ENCODE measurements around the gene TUBA3C. TPM values are rescaled to one million over a fixed set of nuclear protein-coding genes. Genes with fewer than 3 reads are reported as not detected.
"Not testable (repeated sequence)": the region's sequence is repeated elsewhere in the genome, so short reads cannot be mapped to it uniquely, and the experiment has no call there.

The TUBA3C gene
- not detected for polyA plus RNA-seq (ENCODE audit: insufficient read length)
- long read RNA-seq, donor 1 = 0 reads
- long read RNA-seq, donor 2 = 0 reads
- long read RNA-seq, donor 3 = 0 reads
- long read RNA-seq, donor 4 = 0 reads
- long read RNA-seq, donor 5 = 0 reads
- long read RNA-seq, donor 6 = 0 reads
- long read RNA-seq, donor 7 = 0 reads
- long read RNA-seq, donor 8 = 0 reads

DNA sequence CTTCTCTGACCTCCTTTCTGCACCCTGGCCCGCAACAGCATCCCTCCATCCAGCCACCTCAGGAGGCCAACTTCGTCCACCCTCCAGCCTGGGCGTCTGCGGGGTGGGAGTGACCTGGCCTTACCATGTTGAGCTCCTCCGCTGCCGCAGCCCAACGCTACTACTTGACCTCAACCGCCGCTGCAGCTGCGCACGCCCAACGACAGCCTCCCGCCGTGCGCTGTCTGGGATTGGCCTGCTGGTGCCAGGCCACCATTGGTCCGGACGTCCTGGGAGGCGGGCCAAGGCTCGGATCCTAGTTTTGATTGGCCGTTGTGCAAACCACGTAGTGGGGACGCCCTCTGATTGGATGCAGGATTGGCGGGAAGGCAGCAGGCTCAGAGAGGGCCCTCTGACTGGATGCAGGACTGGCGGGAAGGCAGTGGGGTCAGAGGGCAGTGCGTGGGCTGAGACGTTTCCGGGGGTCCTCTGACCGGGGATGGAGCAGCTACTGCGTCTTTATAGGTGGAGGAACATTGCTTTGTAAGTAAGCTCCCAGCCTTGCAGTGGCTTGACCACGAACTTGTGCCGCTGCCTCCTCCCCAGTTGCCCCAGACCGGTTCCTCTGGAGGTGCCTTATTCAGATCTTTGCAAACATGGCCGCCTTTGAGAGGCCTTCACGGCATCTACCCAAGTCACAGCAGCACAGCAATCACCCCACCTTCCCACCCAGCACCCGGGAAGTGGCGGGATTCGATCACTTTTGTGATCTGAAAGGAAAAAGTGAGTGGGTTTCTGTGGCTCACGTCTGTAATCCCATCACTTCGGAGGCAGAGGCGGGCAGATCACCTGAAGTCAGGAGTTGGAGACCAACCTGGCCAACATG lies at the start of gene TUBA3C:
TSS of gene TUBA3C (minus strand) at position 204 of the 865 bp plus-strand sequence. CDS start at position 127, 77 bp downstream.
- DNase-seq = no peak

DNA sequence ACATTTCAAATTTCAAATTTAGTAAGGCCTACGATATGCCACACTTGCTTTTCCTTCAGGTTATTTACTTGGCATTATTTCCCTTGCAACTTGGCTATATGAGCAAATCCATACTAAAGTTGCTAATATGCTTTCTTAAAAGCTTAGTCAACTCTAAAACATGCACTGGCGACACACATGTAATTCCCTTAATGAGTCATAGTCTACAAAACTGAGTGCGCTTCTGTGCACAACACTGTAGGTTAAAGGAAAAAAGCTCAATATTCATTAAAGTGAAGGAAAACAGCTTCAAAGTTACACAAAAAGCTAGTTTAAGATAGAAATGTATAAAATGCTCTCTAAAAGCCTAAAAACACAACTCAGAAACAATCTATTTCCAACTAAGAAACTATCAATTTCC lies 25.8 kb upstream of the TUBA3C start:
- not testable (repeated sequence) for DNase-seq

DNA sequence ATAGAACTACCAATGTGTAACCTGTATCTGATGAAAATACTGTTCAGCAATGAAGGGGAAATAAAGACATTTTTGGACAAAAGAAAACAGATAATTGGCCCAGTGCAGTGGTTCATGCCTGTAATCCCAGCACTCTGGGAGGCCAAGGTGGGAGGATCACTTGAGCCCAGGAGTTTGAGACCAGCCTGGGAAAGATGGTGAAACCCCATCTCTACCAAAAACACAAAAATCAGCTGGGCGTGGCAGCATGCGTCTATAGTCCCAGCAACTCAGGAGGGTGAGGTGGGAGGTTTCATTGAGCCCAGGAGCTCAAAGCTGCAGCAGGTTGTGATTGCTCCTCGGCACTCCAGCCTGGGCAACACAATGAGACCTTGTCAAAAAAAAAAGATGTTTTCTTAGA lies 11.0 kb upstream of the TUBA3C start:
- not testable (repeated sequence) for DNase-seq

DNA sequence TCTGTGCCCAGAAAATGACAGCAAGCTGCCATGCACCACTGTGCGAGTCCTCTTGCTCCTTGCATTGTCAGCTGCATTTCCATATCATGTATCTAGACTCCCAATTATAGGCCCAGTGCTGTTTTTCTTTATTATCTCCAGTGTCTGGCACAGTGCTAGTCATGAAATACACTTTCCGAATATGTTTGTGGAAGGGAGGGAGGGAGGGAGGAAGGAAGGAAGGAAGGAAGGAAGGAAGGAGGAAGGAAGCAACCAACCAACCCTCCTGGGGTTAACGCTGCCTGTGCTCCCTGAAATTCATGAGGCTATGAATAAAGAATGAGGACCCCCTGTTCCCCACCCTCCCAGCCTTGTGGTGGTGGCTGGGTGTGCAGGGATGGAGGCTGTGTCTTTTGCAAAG lies 8.3 kb upstream of the TUBA3C start:
- DNase-seq = not testable (repeated sequence)

DNA sequence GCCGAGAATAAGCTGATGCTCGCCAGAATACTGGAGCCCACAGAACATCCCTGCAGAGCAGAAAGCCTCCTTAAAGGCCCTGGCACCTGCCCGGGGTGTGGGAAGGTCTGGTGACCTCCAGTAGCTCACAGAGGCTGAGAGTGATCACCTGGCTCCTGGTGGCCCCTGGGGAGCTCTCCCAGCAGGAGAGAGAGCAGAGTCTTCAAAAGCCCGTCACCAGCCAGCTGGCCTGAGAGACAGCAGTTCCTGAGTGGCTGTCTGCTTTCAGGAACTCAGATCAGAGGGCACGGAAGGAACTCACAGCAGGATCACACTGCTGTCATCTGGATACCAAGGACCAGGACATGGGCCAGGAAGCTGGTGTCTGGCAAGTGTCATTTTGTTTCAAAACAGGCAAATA lies 7.7 kb upstream of the TUBA3C start:
- DNase-seq = not testable (repeated sequence)

DNA sequence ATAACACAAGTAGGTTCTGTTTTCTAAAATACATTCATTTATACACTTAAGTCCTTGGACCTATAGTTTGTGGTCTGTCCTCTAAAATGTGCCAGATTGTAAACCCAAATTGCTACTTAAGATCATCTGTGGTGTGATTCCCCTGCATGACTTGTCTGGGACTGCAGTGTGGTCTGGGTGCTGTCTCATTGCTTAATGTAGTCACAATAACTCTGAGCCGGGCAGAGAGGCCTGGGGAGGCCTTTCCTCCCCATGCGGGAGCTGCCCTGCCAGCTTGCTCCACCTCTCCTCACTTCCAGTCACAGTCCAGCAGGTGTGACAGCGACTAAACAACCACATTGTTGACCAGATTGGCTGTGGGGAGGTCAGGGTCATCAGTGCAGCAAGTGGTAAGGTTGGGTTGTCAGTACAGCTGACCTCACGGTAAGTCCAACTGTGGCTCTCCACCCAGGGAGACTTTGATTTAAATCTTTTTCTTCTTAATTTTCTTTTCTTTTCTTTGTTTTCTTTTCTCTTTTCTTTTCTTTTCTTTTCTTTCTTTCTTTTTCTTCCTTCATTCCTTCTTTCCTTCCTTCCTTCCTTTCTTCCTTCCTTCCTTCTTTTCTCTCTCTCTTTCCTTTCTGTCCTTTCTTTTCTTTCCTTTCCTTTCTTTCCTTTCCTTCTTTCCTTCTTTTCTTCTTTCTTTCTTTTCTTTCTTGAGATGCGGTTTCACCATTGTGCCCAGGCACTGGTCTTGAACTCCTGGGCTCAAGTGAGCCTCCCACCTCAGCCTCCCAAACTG lies 4.4 kb upstream of the TUBA3C start:
- DNase-seq = no peak

DNA sequence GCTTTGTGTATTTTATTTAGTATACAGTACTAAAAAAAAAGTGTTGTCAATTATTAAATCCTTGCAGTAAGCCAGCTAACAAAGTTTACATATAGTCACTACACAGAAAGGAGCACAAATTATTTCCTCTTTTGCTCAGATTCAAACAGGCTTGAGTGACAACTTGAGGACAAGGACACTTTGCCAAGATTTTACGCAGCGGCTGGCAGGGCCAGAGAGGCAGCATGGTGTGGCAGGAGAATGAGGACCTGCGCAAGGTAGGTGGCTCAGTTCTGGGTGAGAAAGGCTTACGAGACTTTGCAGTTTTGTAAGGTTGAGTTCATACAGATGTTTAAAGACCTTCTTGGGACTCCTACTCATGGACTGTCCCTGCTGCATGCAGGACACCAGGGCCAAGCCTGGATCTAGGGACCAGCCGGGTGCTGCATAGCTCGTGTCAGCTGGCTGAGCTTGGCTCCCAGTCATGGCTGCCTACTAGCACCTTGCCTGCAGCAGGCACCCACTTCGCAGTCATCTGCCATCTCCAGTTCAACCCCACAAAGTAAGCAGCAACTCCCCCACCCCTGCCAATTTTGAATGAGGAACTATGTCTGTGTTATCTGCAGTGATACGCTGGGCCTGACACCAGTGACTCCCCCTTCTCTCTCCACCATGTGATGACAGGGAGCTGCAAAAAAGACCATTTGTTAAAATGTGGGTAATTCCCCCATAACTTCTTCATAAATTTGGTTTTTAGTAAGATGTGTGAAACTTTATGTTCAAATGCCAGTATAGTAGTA lies 3.7 kb upstream of the TUBA3C start:
- no peak for DNase-seq

DNA sequence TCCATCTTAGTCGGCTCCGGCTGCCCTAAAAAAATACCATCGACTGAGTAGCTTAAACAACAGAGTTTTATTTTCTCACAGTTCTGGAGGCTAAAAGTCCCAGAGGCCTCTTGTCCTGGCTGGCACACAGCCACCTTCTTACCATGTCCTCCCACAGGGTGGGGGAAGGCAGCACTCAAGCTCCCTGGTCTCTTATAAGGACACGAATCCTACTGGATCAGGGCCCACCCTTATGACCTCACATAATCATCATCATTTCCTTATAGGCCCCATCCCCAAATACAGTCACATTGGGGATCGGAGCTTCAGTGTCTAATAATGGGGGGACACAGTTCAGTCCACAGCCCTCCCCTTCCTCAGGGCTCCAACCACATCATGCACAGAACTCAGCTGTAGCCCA lies 2.6 kb upstream of the TUBA3C start:
- DNase-seq = no peak

DNA sequence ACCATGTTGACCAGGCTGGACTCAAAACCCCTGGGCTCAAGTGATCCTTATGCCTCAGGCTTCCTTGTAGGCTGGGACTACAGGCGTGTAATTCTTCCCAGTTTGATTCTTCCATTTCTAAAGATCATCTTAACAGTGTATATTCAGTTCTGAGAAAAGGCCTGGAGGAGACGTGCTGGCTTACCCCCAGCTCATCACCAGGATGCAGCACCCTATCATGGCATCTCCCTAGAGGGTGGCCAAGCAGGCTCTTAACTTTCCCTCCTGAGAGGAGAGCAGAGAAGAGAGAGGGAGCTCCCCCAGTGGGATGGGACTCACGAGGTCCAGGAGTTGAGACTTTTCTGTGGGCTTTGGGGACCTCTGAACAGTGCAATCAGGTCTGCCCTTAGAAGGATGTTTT lies 2.1 kb upstream of the TUBA3C start:
- no peak for DNase-seq

DNA sequence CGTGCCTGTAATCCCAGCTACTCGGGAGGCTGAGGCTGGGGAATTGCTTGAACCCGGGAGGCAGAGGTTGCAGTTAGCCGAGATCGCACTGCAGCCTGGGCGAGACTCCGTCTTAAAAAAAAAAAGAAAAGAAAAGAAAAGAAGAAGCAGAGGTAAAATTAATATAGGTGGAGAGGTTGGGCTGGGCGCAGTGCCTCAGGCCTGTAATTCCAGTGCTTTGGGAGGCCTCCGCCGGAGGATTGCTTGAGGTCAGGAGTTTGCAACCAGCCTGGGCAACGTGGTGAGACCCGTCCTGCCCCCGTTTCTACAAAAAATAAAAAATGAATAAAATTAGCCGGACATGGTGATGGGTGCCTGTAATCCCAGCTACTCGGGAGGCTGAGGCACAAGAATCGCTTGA lies 912 bp upstream of the TUBA3C start:
- no peak for DNase-seq

DNA sequence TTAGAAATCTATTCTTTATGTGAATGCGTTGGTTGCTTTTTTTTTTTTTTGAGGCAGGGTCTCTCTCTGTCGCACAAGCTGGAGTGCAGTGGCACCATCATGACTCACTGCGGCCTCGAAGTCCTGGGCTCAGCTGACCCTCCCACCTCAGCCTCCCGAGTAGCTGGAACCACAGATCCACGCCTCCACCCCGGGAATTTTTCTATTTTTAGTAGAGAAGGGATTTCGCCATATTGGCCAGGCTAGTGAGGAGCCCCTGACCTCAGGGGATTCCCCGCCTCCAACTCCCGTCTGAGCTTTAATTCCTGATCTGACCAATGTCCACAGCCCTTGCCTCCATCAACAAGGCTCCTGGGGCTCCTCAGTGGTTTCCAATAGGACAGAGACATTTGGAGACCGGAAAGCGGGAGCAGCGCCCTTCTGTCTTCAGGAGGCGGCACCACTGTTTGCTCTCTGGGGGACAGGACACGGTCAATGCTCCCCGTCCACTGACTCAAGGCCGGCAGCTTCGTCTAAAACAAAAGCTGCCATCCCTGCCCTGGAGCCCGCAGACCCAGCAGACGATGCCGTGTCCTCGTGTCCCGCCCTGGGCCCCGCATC lies 503 bp downstream of the TUBA3C start:
- DNase-seq = no peak

DNA sequence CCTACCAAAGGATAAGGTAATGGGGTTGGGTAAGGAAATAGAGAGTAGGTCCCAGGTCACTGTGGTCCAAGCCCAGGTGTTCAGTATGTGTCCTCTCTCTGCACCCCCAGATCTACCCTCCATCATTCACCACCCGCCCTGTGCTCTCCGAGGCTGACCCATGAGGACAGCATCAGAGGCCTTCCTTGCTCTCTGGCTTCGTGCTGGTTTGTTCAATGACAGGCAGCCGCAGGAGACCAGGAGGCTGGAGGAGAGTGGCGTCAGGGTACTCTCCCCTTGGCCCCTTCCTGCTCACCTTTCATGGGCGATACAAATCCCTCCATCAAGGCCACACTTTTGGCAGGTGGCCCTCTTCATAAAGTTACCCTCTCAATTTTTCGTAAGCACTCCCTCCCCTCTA lies 1.7 kb downstream of the TUBA3C start:
- no peak for DNase-seq

DNA sequence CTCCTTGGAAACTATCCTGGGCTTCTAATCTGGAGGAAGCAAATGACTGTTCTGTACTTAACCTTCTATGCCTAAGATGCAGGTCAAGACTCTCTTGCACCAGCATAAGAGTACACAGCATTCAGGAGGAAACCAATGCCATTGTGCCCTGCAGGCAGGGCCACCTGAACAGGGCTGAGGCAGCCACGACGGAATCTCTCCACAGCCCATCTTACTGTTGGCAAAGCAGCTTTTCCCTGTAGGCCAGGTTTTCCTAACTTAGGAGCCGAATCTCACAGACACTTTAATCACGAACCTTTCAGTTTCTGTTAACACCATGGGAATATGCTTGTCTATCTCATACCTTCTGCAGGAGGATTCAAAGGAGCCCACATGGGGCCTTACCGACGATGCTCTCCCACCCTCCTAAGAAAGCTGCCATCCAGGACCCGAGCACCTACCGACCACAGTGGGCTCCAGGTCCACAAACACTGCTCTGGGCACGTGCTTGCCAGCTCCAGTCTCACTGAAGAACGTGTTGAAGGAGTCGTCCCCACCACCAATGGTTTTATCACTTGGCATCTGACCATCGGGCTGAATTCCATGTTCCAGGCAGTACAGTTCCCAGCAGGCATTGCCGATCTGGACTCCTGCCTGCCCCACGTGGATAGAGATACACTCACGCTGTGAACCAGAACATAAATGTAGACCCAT lies 2.6 kb downstream of the TUBA3C start:
- DNase-seq = no peak

DNA sequence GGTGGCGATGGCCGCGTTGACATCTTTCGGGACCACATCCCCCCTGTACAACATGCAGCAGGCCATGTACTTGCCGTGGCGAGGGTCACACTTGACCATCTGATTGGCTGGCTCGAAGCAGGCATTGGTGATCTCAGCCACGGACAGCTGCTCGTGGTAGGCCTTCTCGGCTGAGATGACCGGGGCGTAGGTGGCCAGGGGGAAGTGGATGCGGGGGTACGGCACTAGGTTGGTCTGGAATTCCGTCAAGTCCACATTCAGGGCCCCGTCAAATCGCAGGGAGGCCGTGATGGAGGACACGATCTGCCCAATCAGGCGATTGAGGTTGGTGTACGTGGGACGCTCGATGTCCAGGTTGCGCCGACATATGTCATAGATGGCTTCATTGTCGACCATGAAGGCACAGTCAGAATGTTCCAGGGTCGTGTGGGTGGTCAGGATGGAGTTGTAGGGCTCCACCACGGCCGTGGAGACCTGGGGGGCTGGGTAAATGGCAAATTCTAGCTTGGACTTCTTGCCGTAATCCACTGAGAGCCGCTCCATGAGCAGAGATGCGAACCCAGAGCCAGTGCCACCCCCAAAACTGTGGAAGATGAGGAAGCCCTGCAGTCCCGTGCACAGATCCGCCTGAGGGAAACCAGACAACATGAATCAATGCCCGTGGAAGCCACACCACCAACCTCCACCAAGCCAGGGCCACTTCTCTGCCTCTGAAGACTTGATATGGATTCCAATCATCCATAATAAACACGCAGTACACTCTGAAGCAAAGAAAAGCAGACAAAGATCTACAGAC lies 4.4 kb downstream of the TUBA3C start:
- DNase-seq = not testable (repeated sequence)

DNA sequence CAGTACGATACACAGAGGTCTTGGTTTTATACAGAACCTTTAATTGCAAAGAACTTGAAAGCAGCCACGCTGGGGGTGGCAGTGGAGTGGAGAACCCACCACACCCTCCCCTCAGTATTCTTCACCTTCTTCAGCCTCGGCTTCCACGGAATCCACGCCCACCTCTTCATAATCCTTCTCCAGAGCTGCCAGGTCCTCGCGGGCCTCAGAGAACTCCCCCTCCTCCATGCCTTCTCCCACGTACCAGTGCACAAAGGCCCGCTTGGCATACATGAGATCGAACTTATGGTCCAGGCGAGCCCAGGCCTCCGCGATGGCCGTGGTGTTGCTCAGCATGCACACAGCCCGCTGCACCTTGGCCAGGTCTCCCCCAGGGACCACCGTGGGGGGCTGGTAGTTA lies 7.9 kb downstream of the TUBA3C start:
- no peak for DNase-seq

DNA sequence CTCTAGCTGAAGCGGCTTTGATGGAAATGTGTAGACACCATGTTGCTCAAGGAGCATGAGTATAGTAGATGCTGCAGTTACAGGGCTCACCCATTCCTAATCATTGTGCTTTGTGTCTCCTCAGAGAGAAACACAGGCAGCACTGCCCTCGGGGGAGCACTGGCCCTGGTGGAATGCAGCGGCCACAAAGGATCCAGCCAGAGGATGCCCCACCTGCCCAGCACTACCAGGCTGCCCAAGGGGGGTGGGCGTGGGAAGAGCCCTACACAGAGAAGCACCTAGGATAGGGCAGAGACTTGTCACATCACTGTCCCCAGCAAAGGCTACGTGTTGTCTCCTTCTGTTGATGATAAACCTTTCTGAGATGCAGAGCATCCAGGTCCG lies 9.0 kb downstream of the TUBA3C start:
- no peak for DNase-seq

DNA sequence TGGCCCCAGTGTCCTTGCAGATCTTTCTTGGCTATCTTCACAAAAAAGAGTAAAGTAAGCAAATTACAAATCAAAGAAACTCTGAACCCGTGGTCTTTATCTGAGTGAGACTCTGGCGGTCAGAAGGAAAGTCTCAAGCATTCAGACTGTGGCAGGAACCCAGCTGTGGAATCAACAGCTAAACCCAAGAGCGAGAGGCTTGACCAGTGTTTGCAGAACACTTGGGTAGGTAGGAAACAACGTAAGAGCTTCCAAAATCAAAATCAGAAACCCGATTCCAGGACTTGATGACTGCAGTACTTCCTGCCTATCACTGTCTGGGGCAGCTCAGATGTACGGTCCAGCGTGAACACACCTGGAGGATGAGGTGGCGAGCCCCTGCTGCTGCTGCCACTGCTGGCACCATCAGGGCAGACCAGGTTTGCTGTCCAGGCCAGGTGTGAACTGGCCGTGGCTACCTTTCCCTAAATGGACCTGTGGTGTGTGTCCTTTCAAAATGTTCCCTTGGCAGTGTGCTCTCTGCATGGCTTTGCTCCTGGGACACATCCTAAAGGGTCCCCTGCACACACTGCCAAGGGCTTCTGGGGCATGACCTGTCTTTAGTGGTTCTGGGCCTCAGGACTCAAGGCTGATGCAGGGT lies 9.5 kb downstream of the TUBA3C start:
- DNase-seq = no peak

DNA sequence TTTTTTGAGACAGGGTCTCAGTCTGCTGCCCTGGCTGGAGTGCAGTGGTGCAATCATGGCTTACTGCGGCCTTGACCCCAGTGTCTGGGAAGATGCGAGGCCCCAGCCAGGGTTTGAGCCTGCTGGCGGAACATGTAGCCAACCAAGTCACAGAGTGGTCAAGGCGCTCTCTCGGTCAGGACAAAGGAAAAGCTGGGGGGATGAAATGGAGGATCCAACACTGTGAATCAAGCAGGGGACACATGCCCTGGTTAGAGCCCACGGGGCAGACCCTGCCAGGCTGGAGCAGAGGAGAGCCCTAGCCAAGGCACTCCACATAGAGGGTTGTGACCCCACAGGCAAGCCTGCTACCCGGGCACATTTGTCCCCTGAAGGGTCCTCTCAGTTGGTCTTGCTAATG lies 10.1 kb downstream of the TUBA3C start:
- DNase-seq = no peak

DNA sequence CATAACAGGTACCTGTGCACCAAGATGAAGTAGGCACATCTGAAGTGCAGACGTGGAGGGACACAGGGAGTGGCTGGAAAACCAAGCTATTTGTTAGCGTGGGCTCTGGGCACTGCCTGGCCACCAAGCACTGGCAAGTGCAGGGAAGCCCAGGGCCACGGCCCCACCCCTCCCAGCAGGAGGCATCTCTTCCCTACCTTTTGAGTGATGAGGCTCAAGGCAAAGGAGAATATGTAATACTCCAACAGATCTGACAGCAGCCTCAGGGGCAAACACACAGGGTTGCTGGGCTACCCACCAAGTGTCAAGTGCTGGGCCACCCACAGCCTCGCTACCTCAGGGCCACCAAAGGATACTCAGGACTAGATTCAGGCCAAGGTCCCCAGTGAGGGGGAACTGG lies 11.6 kb downstream of the TUBA3C start:
- DNase-seq = no peak

DNA sequence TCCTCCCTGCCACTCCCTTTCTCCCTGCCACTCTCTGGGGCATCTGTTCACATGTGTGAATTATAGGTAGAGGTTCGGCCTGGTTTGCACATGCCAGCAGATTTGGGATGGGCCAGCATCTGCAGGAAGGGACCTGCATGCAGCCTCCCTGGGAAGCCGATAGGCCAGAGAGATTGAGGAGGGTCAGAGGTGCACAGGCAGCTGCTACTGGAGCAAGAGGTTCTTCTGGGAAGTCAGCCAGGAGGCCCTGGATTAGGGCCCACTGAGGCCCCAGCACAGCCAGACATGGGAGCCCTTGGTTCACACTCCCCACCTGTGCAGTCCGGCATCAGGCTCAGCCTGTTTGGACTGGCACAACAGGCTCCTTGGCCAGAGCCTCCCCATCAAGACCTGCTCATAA lies 12.1 kb downstream of the TUBA3C start:
- DNase-seq = no peak

Data from left kidney (tissue), 8 donors.